SK-N-MC (cell line): ENCODE measurements around the gene UGT1A6.

ENCODE experiments used
- EZH2 ChIP-seq: fragments of 200-600 bp; sonication (generic); IDR thresholded peaks from one replicate; pipeline ENCODE4 v1.6.1; 2017; ENCODE audit warnings: antibody characterized with exemption
- POLR2AphosphoS5 ChIP-seq: IDR thresholded peaks from 2 replicates; pipeline ENCODE4 v1.6.1; 2012; ENCODE audit warnings: mild to moderate bottlenecking, low read depth, low read length, borderline replicate concordance

- TF ChIP-seq POLR2AphosphoS5 (no peak), EZH2 (no peak)
Observed at GRCh38 chr2:233758141-233758540, 65.5 kb downstream of the UGT1A6 start.
